K562 (cell line): ENCODE measurements around the gene STYXL1. TPM values are rescaled to one million over a fixed set of nuclear protein-coding genes. Genes with fewer than 3 reads are reported as not detected.
A peak's percentile ranks its signal among the peaks of the same experiment; 100 is the strongest.

Source experiments
- ATAC-seq: fragments of 200-7000 bp; cut with Tn5 transposase; 3 replicates; pipeline ENCODE4 v1.9.1; 2020; ENCODE audit warnings: moderate library complexity
- BruUV-seq: library from RNA; stranded (reverse); fragments of 400-500 nt; replicated peaks from 2 replicates; lab custom pipeline; 2021; lab: Mats Ljungman, UMichigan
- CTCF ChIA-PET: fragments of 300-600 bp; formaldehyde crosslinking; extraction: SDS; loops from one replicate; lab custom pipeline; 2021; ENCODE audit warnings: low intra/inter-chr PET ratio; lab: Yijun Ruan, JAX
- POLR2A ChIA-PET: fragments of 300-600, 350-650 bp; sonication (Branson Sonifier 250); formaldehyde crosslinking; extraction: SDS; loops from one replicate; lab custom pipeline; 2021; ENCODE audit warnings: antibody characterized with exemption, inconsistent platforms; lab: Yijun Ruan, JAX
- DNase-seq, 4 experiments: peaks; one replicate each; pipeline versions ENCODE4 v3.0.0 to v3.0.0-alpha.2; 2011 to 2018; ENCODE audit warnings: low spot score in 3 of 4, mixed read lengths in 3 of 4; ENCODE audit errors: extremely low read depth in 1 of 4
- FAIRE-seq: peaks from 2 replicates; lab custom pipeline; 2011; peaks lifted over from hg19 to GRCh38; lab: Jason Lieb, UNC
- H2AFZ ChIP-seq: 2 replicates; pipeline ENCODE4 v1.6.0; 2011; ENCODE audit warnings: low read depth, low read length, control low read depth, inconsistent platforms
- H3K27ac ChIP-seq: fragments of 200-600 bp; 3 replicates; pipeline ENCODE4 v1.8.0; 2011; ENCODE audit warnings: low read depth, mild to moderate bottlenecking, control low read depth, inconsistent platforms, low read length, moderate library complexity, mixed read lengths; ENCODE audit errors: extremely low read depth
- H3K27me3 ChIP-seq, 2 experiments: fragments of 300-600 bp in 1 of 2; 2 replicates in 1 of 2; 3 replicates in 1 of 2; pipeline versions ENCODE4 v1.6.0 to v1.8.0; 2011; ENCODE audit warnings: inconsistent platforms in 2 of 2, low read length in 2 of 2, mild to moderate bottlenecking in 1 of 2, mixed read lengths in 1 of 2, moderate library complexity in 1 of 2; ENCODE audit not compliant: control insufficient read depth in 2 of 2, insufficient read depth in 2 of 2
- H3K36me3 ChIP-seq: fragments of 300-600 bp; 3 replicates; pipeline ENCODE4 v1.8.0; 2011; ENCODE audit warnings: mild to moderate bottlenecking, low read length, inconsistent platforms; ENCODE audit not compliant: control insufficient read depth, insufficient read depth
- H3K4me1 ChIP-seq, 2 experiments: fragments of 200-600 bp in 1 of 2; replicated peaks in 1 of 2; 2 replicates in 1 of 2; 3 replicates in 1 of 2; pipeline versions ENCODE4 v1.5.1 to v1.8.0; 2011; ENCODE audit warnings: inconsistent platforms in 2 of 2, low read length in 2 of 2, mild to moderate bottlenecking in 1 of 2, mixed read lengths in 1 of 2, moderate library complexity in 1 of 2; ENCODE audit not compliant: control insufficient read depth in 2 of 2, insufficient read depth in 2 of 2
- H3K4me2 ChIP-seq: 2 replicates; pipeline ENCODE4 v1.6.1; 2011; ENCODE audit warnings: low read length, control low read depth, inconsistent platforms, mixed read lengths; ENCODE audit not compliant: insufficient read depth
- H3K4me3 ChIP-seq: fragments of 200-600 bp; sonication (generic), shearing (Covaris generic); 2 replicates; pipeline ENCODE4 v1.5.1; 2016; ENCODE audit warnings: control low read depth, inconsistent platforms
- H3K79me2 ChIP-seq: fragments of 200-600 bp; 3 replicates; pipeline ENCODE4 v1.8.0; 2011; ENCODE audit warnings: low read length, inconsistent platforms; ENCODE audit not compliant: control insufficient read depth, insufficient read depth
- H3K9ac ChIP-seq, 2 experiments: 2 replicates each; pipeline versions ENCODE4 v1.6.0 to v1.6.1; 2011; ENCODE audit warnings: low read depth in 2 of 2, low read length in 2 of 2, control low read depth in 1 of 2, inconsistent platforms in 1 of 2, mild to moderate bottlenecking in 1 of 2, mixed read lengths in 1 of 2; ENCODE audit not compliant: insufficient read depth in 1 of 2
- H3K9me1 ChIP-seq: one replicate; pipeline ENCODE4 v1.6.0; 2011; ENCODE audit warnings: inconsistent platforms, mild to moderate bottlenecking, low read length, moderate library complexity; ENCODE audit not compliant: control insufficient read depth, insufficient read depth
- H3K9me3 ChIP-seq: replicated peaks from 2 replicates; pipeline ENCODE4 v1.5.1; 2011; ENCODE audit warnings: low read depth, low read length, inconsistent platforms; ENCODE audit not compliant: control insufficient read depth, insufficient read depth
- H4K20me1 ChIP-seq: replicated peaks from 2 replicates; pipeline ENCODE4 v1.6.1; 2011; ENCODE audit warnings: low read length, inconsistent platforms, mixed read lengths; ENCODE audit not compliant: control insufficient read depth, insufficient read depth
- DIDO1 ChIP-seq: fragments of 450-650 bp; IDR thresholded peaks from 2 replicates; pipeline ENCODE4 v1.6.1; 2016; ENCODE audit warnings: low read depth, missing biosample characterization, missing genetic modification characterization
- NR4A1 ChIP-seq, 2 experiments: fragments of 250-450 bp in 1 of 2; fragments of 450-650 bp in 1 of 2; sonication (Bioruptor Pico) in 1 of 2; IDR thresholded peaks; 2 replicates each; pipeline versions ENCODE4 v1.4.0 to v1.6.1; 2016 to 2020; ENCODE audit warnings: mild to moderate bottlenecking in 2 of 2, missing compliant biosample characterization in 1 of 2, missing genetic modification characterization in 1 of 2, moderate library complexity in 1 of 2
- POLR2G ChIP-seq: fragments of 200-400 bp; formaldehyde crosslinking; IDR thresholded peaks from 2 replicates; pipeline ENCODE4 v1.6.1; 2017; ENCODE audit warnings: low read depth, mild to moderate bottlenecking, antibody characterized with exemption, low read length, moderate library complexity
- ZNF764 ChIP-seq: fragments of 250-450 bp; sonication (Bioruptor Pico); IDR thresholded peaks from 2 replicates; pipeline ENCODE4 v1.4.0; 2020; ENCODE audit warnings: low read depth, mild to moderate bottlenecking, moderate library complexity
- WGBS: fragments of 100-300 bp; shearing (Covaris generic); methylation state at CpG from one replicate; pipeline ENCODE4 v1.1.6; 2016; ENCODE audit warnings: low coverage, mixed read lengths; ENCODE audit not compliant: insufficient coverage; ENCODE audit errors: missing lambda C conversion rate; 5-methylcytosine and 5-hydroxymethylcytosine counted together
- in situ Hi-C: fragments of 300-500 bp; cut with MboI; formaldehyde crosslinking; loops from 4 replicates; pipeline ENCODE4 v1.15.0; 2018; ENCODE audit warnings: inconsistent platforms, mixed read lengths
- intact Hi-C: fragments of 100-400 bp; cut with micrococcal nuclease; formaldehyde crosslinking; loops from 2 replicates; pipeline ENCODE4 v1.14.2; 2022
- polyA plus RNA-seq, 8 experiments: library from polyadenylated mRNA; depleted of rRNA in 4 of 8; stranded (reverse) in 5 of 8; unstranded in 3 of 8; fragments of >200 nt; fragmentation: Nextera tagmentation in 2 of 8; fragmentation: Illumina TruSeq in 1 of 8; extraction: Ambion mirVana in 2 of 8; extraction: Trizol in 1 of 8; gene quantifications; 2 replicates each; pipeline versions ENCODE4 v1.2.1 to v1.2.3, GENCODE V29; 2011 to 2014; ENCODE audit warnings: inconsistent platforms in 1 of 8, missing spikeins in 1 of 8
- total RNA-seq, 7 experiments: library from RNA; depleted of rRNA in 6 of 7; stranded (reverse); fragments of >200 nt in 6 of 7; fragmentation: Illumina TruSeq in 2 of 7; extraction: Trizol in 2 of 7; gene quantifications; 2 replicates each; pipeline versions ENCODE4 v1.2.1 to v1.2.3, GENCODE V29; 2011 to 2021; ENCODE audit warnings: low replicate concordance in 1 of 7
- TF ChIP-seq, protein P1 (sequence below): fragments of 450-650 bp; formaldehyde crosslinking; IDR thresholded peaks from 2 replicates; pipeline ENCODE4 v1.4.0; 2020; ENCODE audit warnings: mild to moderate bottlenecking, moderate library complexity
- TF ChIP-seq, protein P2 (sequence below): fragments of 250-450 bp; sonication (Bioruptor Pico); IDR thresholded peaks from 2 replicates; pipeline ENCODE4 v1.4.0; 2020; ENCODE audit warnings: mild to moderate bottlenecking, moderate library complexity

The STYXL1 gene
- total and polyA plus RNA-seq, 9 of the 15 experiments (the other 6 are each of a cell fraction or from before 2014, with no cell fraction given): 36.5 to 97.2 (median 49.9) TPM

DNA sequence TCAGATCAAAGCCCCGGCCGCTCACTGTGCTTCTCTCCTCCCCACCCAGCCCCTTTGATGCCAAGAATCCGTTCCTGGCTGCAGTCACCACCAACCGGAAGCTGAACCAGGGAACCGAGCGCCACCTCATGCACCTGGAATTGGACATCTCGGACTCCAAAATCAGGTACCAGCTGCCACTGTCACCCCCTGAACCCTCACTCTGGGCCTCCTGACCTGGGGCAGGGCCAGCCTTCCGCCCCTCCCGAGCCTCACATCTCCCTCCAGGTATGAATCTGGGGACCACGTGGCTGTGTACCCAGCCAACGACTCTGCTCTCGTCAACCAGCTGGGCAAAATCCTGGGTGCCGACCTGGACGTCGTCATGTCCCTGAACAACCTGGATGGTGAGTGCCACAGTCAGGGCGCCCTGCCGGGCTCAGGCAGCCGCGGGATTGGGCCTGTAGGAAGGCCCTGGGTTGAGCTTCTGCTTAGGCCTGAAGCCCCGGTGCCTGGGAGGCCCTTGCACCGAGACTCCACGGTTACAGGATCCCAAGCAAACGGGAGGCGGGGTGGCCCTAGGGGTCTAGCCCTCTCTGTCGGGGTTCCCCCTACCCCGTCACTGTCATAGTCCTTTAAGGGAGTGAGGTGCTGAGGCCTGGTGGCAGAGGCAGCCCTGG is 64.2 kb downstream of the STYXL1 start:
- Histone ChIP-seq H4K20me1 (peaks cover 3% of the 10 kb centered on the region; the same call in 1 of the 2 replicates), H3K36me3 (peaks cover 94% of the 10 kb centered on the region; the same call in 2 of the 3 replicates), H3K9ac (no peak overlapping the region; a peak in 1 of 4 replicates), H3K4me1 (peaks cover 0 to 66% of the 10 kb centered on the region in 2 experiments; a peak in 2 of 5 replicates), H3K4me2 (no peak overlapping the region), H2AFZ (no peak overlapping the region), H3K9me3 (no peaks in the 10 kb centered on the region), H3K27me3 (no peaks in the 10 kb centered on the region), H3K9me1 (peaks cover 4% of the 10 kb centered on the region), H3K27ac (no peak overlapping the region), H3K79me2 (no peaks in the 10 kb centered on the region), H3K4me3 (no peak overlapping the region)
- ATAC-seq (no peak), DNase-seq (no peak), FAIRE-seq (no peak)
- in situ Hi-C loops (no loop called here), intact Hi-C loops (no loop called here)
- WGBS: 89% methylated on average over 26 of the region's 26 CpGs
- TF ChIP-seq NR4A1 (CRISPR knock-in tag; IDR thresholded peaks at IDR 0.05): no peak
- no peak for TF ChIP-seq NR4A1 (tag; IDR thresholded peaks at IDR 0.05)
- TF ChIP-seq, protein P1, sequence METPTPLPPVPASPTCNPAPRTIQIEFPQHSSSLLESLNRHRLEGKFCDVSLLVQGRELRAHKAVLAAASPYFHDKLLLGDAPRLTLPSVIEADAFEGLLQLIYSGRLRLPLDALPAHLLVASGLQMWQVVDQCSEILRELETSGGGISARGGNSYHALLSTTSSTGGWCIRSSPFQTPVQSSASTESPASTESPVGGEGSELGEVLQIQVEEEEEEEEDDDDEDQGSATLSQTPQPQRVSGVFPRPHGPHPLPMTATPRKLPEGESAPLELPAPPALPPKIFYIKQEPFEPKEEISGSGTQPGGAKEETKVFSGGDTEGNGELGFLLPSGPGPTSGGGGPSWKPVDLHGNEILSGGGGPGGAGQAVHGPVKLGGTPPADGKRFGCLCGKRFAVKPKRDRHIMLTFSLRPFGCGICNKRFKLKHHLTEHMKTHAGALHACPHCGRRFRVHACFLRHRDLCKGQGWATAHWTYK (CRISPR knock-in tag): no peak
- TF ChIP-seq ZNF764 (CRISPR knock-in tag): no peak
- TF ChIP-seq POLR2G: peak; percentile 71
- TF ChIP-seq, protein P2, sequence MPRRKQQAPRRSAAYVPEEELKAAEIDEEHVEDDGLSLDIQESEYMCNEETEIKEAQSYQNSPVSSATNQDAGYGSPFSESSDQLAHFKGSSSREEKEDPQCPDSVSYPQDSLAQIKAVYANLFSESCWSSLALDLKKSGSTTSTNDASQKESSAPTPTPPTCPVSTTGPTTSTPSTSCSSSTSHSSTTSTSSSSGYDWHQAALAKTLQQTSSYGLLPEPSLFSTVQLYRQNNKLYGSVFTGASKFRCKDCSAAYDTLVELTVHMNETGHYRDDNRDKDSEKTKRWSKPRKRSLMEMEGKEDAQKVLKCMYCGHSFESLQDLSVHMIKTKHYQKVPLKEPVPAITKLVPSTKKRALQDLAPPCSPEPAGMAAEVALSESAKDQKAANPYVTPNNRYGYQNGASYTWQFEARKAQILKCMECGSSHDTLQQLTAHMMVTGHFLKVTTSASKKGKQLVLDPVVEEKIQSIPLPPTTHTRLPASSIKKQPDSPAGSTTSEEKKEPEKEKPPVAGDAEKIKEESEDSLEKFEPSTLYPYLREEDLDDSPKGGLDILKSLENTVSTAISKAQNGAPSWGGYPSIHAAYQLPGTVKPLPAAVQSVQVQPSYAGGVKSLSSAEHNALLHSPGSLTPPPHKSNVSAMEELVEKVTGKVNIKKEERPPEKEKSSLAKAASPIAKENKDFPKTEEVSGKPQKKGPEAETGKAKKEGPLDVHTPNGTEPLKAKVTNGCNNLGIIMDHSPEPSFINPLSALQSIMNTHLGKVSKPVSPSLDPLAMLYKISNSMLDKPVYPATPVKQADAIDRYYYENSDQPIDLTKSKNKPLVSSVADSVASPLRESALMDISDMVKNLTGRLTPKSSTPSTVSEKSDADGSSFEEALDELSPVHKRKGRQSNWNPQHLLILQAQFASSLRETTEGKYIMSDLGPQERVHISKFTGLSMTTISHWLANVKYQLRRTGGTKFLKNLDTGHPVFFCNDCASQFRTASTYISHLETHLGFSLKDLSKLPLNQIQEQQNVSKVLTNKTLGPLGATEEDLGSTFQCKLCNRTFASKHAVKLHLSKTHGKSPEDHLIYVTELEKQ (CRISPR knock-in tag): no peak
- no peak for TF ChIP-seq DIDO1 (tag)
- ChIA-PET POLR2A (no interaction called here), CTCF (interaction anchor here (0.6 kb wide), 1 partner anchor 293 kb away, joined by 3 read pairs; no protein-coding TSS in a partner anchor)
- BruUV-seq: no TSS peak
